Activated CD8-positive, alpha-beta memory T cell treated with anti-CD3 and anti-CD28 coated beads, Interleukin-2, amount 50 U/mL, for 24 hours (primary cell): ENCODE measurements around the gene PRAC2.
A peak's percentile ranks its signal among the peaks of the same experiment; 100 is the strongest.
"Not testable (repeated sequence)": the region's sequence is repeated elsewhere in the genome, so short reads cannot be mapped to it uniquely, and the experiment has no call there.

Experiments
- DNase-seq: peaks from one replicate; pipeline ENCODE4 v3.0.0-alpha.2; 2020; ENCODE audit errors: extremely low read depth

PRAC2 gene

GRCh38 chr17:48722915-48723422, at the start of gene PRAC2:
PRAC2 (plus strand) TSS chr17:48723185; CDS start chr17:48724411, 1,226 bp downstream.
- DNase-seq = no peak

GRCh38 chr17:48676963-48677558, 45.9 kb upstream of the PRAC2 start:
- no peak for DNase-seq

GRCh38 chr17:48678141-48678971, 44.6 kb upstream of the PRAC2 start:
- DNase-seq = peak; percentile 15

- DNase-seq = no peak
Observed at GRCh38 chr17:48679385-48680096, 43.4 kb upstream of the PRAC2 start.

GRCh38 chr17:48681609-48682008, 41.4 kb upstream of the PRAC2 start:
- no peak for DNase-seq

- no peak for DNase-seq
Observed at GRCh38 chr17:48690655-48691054, 32.3 kb upstream of the PRAC2 start.

GRCh38 chr17:48692049-48692448, 30.9 kb upstream of the PRAC2 start:
- DNase-seq = no peak

GRCh38 chr17:48693178-48693577, 29.8 kb upstream of the PRAC2 start:
- no peak for DNase-seq

GRCh38 chr17:48701864-48702532, 21.0 kb upstream of the PRAC2 start:
- no peak for DNase-seq

GRCh38 chr17:48704361-48705248, 18.4 kb upstream of the PRAC2 start:
- no peak for DNase-seq

GRCh38 chr17:48711128-48711527, 11.9 kb upstream of the PRAC2 start:
- no peak for DNase-seq

- no peak for DNase-seq
Observed at GRCh38 chr17:48715496-48716399, 7.2 kb upstream of the PRAC2 start.

GRCh38 chr17:48716549-48716948, 6.4 kb upstream of the PRAC2 start:
- not testable (repeated sequence) for DNase-seq

GRCh38 chr17:48717367-48718226, 5.4 kb upstream of the PRAC2 start:
- no peak for DNase-seq

GRCh38 chr17:48718227-48718760, 4.7 kb upstream of the PRAC2 start:
- no peak for DNase-seq

- no peak for DNase-seq
Observed at GRCh38 chr17:48718761-48719641, 4.0 kb upstream of the PRAC2 start.

- DNase-seq = no peak
Observed at GRCh38 chr17:48719642-48720265, 3.2 kb upstream of the PRAC2 start.
